Cardiac fibroblast (primary cell): ENCODE results near the gene TJP1.
A peak's percentile ranks its signal among the peaks of the same experiment; 100 is the strongest.
"Not testable (repeated sequence)": the region's sequence is repeated elsewhere in the genome, so short reads cannot be mapped to it uniquely, and the experiment has no call there.

Source experiments
- DNase-seq, 2 donors: peaks; one replicate each; pipeline versions ENCODE4 v3.0.0 to v3.0.0-alpha.2; 2010; ENCODE audit warnings: low read depth in 2 of 2
- H3K4me3 ChIP-seq, 2 donors: replicated peaks in 1 of 2; 1 replicate in 1 of 2; 2 replicates in 1 of 2; pipeline ENCODE4 v1.5.1; 2011; ENCODE audit warnings: low read depth in 2 of 2, low read length in 2 of 2, mild to moderate bottlenecking in 2 of 2, moderate library complexity in 1 of 2
- TF ChIP-seq, protein P1 (sequence below): IDR thresholded peaks from one replicate; pipeline ENCODE4 v1.5.1; 2011; ENCODE audit warnings: low read depth, mild to moderate bottlenecking, low read length, inconsistent platforms

The TJP1 gene

DNA sequence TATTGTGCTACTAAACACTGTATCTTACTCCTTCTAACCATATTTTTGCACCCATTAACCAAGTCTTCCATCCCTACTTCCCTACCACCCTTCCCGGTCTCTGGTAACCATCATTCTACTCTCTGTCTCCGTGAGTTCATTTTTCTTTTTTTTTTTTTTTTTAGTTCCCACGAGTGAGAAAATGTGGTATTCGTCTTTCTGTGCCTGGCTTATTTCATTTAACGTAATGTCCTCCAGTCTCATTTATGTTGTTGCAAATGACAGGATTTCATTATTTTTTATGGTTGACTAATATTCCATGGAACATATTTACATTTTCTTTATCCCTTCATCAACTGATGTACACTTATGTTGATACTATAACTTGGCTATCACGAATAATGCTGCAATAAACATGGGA is 31.7 kb downstream of the TJP1 start:
- TF ChIP-seq, protein P1, sequence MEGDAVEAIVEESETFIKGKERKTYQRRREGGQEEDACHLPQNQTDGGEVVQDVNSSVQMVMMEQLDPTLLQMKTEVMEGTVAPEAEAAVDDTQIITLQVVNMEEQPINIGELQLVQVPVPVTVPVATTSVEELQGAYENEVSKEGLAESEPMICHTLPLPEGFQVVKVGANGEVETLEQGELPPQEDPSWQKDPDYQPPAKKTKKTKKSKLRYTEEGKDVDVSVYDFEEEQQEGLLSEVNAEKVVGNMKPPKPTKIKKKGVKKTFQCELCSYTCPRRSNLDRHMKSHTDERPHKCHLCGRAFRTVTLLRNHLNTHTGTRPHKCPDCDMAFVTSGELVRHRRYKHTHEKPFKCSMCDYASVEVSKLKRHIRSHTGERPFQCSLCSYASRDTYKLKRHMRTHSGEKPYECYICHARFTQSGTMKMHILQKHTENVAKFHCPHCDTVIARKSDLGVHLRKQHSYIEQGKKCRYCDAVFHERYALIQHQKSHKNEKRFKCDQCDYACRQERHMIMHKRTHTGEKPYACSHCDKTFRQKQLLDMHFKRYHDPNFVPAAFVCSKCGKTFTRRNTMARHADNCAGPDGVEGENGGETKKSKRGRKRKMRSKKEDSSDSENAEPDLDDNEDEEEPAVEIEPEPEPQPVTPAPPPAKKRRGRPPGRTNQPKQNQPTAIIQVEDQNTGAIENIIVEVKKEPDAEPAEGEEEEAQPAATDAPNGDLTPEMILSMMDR: no peak
- no peak for DNase-seq
- no peak overlapping the region for H3K4me3 ChIP-seq

DNA sequence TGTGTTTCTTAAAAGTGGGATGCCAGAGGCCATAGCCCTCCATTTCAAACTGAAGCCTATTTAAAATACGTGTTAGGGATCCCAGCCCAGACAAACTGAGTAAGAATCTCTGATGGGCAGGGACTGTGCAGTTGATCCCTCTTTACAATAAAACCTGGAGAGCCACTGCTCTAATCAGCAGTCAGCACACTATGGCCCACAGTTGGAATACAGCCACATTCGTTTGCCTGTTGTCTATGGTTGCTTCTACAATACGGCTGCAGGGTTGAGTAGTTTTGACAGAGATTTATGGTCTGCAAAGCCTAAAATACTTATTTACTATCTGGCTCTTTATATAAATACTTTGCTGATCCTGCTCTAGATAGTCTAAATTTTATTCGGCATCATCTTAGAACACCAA is 32.4 kb downstream of the TJP1 start:
- TF ChIP-seq, protein P1: no peak
- no peak for DNase-seq
- H3K4me3 ChIP-seq: no peak overlapping the region

DNA sequence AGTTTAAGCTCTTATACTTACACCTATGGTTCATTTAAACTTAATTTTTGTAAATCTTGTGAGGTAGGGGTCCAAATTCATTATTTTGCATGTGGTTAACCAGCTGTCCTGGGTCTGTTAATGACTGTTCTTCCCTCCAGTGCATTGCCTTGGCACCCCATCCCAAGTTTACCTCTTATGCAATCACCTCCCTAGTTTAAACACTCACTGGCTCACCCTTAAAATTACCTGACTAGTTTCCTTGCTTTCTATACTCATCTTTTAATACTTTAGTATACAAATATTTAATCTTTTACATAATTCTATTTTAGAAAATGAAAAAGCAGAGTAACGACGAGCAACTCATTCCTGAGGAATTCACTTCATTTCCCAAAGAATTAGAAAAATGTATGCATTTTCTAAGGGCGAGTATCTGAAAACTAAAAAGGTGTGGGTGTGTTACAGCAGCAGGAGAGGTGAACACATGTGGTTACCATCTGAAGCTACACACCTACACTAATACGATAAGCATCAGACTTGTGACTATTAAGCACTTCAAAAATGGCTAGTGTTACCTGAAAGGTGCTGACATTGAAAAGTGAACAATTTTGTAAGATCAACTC is 33.7 kb downstream of the TJP1 start:
- no peak overlapping the region for H3K4me3 ChIP-seq
- DNase-seq: peak in 1 of 2 donors; percentile 34
- TF ChIP-seq, protein P1: no peak

- no peak overlapping the region for H3K4me3 ChIP-seq
- no peak for DNase-seq
- TF ChIP-seq, protein P1: no peak
Measured at GRCh38 chr15:29787767-29788166, 34.5 kb downstream of the TJP1 start.

GRCh38 chr15:29785642-29786041 is 36.6 kb downstream of the TJP1 start:
- no peak for DNase-seq
- TF ChIP-seq, protein P1: no peak
- H3K4me3 ChIP-seq: no peak overlapping the region

GRCh38 chr15:29785136-29785535 is 37.1 kb downstream of the TJP1 start:
- no peak overlapping the region for H3K4me3 ChIP-seq
- TF ChIP-seq, protein P1: no peak
- no peak for DNase-seq

GRCh38 chr15:29784413-29784812 is 37.9 kb downstream of the TJP1 start:
- peak in 1 of 2 donors; percentile 55 for DNase-seq
- TF ChIP-seq, protein P1: no peak
- H3K4me3 ChIP-seq: no peak overlapping the region

DNA sequence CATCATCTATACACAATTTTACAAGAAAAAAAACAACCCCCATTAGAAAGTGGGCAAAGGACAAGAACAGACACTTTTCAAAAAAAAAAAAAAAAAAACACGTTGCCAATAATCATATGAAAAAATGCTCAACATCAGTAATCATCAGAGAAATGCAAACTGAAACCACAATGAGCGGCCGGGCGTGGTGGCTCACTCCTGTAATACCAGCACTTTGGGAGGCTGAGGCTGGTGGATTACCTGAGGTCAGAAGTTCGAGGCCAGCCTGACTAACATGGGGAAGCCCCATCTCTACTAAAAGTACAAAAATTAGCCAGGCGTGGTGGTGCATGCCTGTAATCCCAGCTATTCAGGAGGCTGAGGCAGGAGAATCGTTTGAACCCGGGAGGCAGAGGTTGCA is 39.5 kb downstream of the TJP1 start:
- not testable (repeated sequence) for H3K4me3 ChIP-seq
- DNase-seq: peak in 1 of 2 donors; percentile 20
